Trophoblast cell (in vitro differentiated cells and primary cell): ENCODE measurements around the gene ACTN3.

Experiments used
- DNase-seq, 2 donors: peaks; one replicate each; pipeline ENCODE4 v3.0.0-alpha.2; 2016
- H2AFZ ChIP-seq: 2 replicates; pipeline ENCODE4 v1.6.1; 2013; ENCODE audit warnings: low read length, moderate library complexity, mild to moderate bottlenecking; ENCODE audit not compliant: insufficient read depth, poor library complexity
- H2AK5ac ChIP-seq: 2 replicates; pipeline ENCODE4 v1.6.1; 2013; ENCODE audit warnings: mild to moderate bottlenecking, low read length
- H2BK120ac ChIP-seq: 2 replicates; pipeline ENCODE4 v1.6.1; 2013; ENCODE audit warnings: low read length, mild to moderate bottlenecking, moderate library complexity; ENCODE audit not compliant: insufficient read depth, poor library complexity
- H2BK12ac ChIP-seq: 2 replicates; pipeline ENCODE4 v1.6.1; 2013; ENCODE audit warnings: mild to moderate bottlenecking, low read length, moderate library complexity
- H2BK5ac ChIP-seq: 2 replicates; pipeline ENCODE4 v1.6.1; 2013; ENCODE audit warnings: low read length, low read depth, moderate library complexity, mild to moderate bottlenecking; ENCODE audit not compliant: poor library complexity
- H3K14ac ChIP-seq: 2 replicates; pipeline ENCODE4 v1.6.1; 2013; ENCODE audit warnings: mild to moderate bottlenecking, low read length
- H3K18ac ChIP-seq: 2 replicates; pipeline ENCODE4 v1.6.1; 2013; ENCODE audit warnings: mild to moderate bottlenecking, low read length
- H3K23ac ChIP-seq: 2 replicates; pipeline ENCODE4 v1.6.1; 2013; ENCODE audit warnings: low read length
- H3K27ac ChIP-seq: 2 replicates; pipeline ENCODE4 v1.5.1; 2013; ENCODE audit warnings: low read depth, mild to moderate bottlenecking, inconsistent platforms, low read length, moderate library complexity
- H3K27me3 ChIP-seq: 2 replicates; pipeline ENCODE4 v1.6.1; 2013; ENCODE audit warnings: inconsistent platforms, mild to moderate bottlenecking, low read length, moderate library complexity; ENCODE audit not compliant: insufficient read depth
- H3K36me3 ChIP-seq, 2 experiments: 1 replicate in 1 of 2; 2 replicates in 1 of 2; pipeline ENCODE4 v1.6.1; 2013; ENCODE audit warnings: low read length in 2 of 2, mild to moderate bottlenecking in 2 of 2, moderate library complexity in 1 of 2; ENCODE audit not compliant: insufficient read depth in 2 of 2, control insufficient read depth in 1 of 2
- H3K4ac ChIP-seq: 2 replicates; pipeline ENCODE4 v1.6.1; 2013; ENCODE audit warnings: low read depth, mild to moderate bottlenecking, low read length, moderate library complexity
- H3K4me1 ChIP-seq, 2 experiments: 1 replicate in 1 of 2; 2 replicates in 1 of 2; pipeline ENCODE4 v1.6.1; 2013; ENCODE audit warnings: low read length in 2 of 2, mild to moderate bottlenecking in 2 of 2, moderate library complexity in 1 of 2; ENCODE audit not compliant: insufficient read depth in 2 of 2, control insufficient read depth in 1 of 2
- H3K4me2 ChIP-seq: 2 replicates; pipeline ENCODE4 v1.6.1; 2013; ENCODE audit warnings: inconsistent platforms, mild to moderate bottlenecking, low read length, moderate library complexity
- H3K4me3 ChIP-seq: 2 replicates; pipeline ENCODE4 v1.5.1; 2013; ENCODE audit warnings: mild to moderate bottlenecking, low read depth, low read length, inconsistent platforms
- H3K79me1 ChIP-seq: one replicate; pipeline ENCODE4 v1.6.1; 2013; ENCODE audit warnings: low read length
- H3K79me2 ChIP-seq: 2 replicates; pipeline ENCODE4 v1.6.1; 2013; ENCODE audit warnings: low read length, mild to moderate bottlenecking; ENCODE audit not compliant: control insufficient read depth, insufficient read depth, poor library complexity
- H3K9ac ChIP-seq: 2 replicates; pipeline ENCODE4 v1.6.1; 2013; ENCODE audit warnings: mild to moderate bottlenecking, low read length
- H3K9me3 ChIP-seq: 2 replicates; pipeline ENCODE4 v1.6.1; 2013; ENCODE audit warnings: low read depth, mild to moderate bottlenecking, control low read depth, inconsistent platforms, low read length; ENCODE audit not compliant: insufficient read depth
- H4K12ac ChIP-seq: 2 replicates; pipeline ENCODE4 v1.6.1; 2013; ENCODE audit warnings: low read depth, mild to moderate bottlenecking, low read length, moderate library complexity
- H4K8ac ChIP-seq: 2 replicates; pipeline ENCODE4 v1.6.1; 2013; ENCODE audit warnings: low read depth, mild to moderate bottlenecking, low read length, moderate library complexity
- H4K91ac ChIP-seq: one replicate; pipeline ENCODE4 v1.6.1; 2013; ENCODE audit warnings: low read depth, mild to moderate bottlenecking, low read length, moderate library complexity
- WGBS: extraction: QIAGEN DNeasy Blood & Tissue Kit; methylation state at CpG from one replicate; pipeline ENCODE4 v1.1.7; 2013; ENCODE audit warnings: missing lambda C conversion rate; ENCODE audit not compliant: insufficient read length, insufficient coverage; ENCODE audit errors: extremely low coverage; 5-methylcytosine and 5-hydroxymethylcytosine counted together

The ACTN3 gene

DNA sequence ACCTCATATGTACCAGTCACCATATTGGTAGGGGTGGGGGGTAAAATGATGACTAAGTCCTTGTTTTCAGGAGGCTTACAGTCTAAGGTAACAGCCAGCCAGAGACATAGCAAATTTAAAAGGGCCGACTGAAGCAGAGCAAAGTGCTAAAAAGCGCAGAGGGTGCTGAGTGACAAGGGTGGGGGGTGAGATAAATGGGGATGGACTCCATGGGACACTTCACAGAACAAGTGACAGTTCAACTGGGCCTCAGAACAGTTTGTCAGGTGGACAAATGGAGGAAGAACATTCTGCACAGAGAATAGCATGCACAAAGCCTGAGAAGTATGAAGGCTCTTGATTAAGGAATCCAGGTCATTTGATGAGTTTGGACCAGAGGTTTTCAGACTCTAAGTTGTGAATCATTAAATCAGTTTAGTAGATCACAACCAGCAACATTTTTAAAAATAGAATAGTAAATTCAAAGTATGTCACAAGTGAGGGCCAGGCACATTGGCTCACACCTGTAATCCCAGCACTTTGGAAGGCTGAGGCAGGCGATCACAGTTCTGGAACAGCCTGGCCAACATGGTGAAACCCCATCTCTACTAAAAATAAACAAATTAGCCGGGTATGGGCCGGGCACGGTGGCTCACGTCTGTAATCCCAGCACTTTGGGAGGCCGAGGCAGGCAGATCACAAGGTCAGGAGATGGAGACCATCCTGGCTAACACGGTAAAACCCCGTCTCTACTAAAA is 22.2 kb upstream of the ACTN3 start:
- no peak overlapping the region for H3K4ac ChIP-seq
- H3K27me3 ChIP-seq: no peaks in the 10 kb centered on the region
- H3K79me1 ChIP-seq: no peaks in the 10 kb centered on the region
- peaks cover 29 to 37% of the 10 kb centered on the region in 2 experiments for H3K36me3 ChIP-seq
- no peak overlapping the region for H3K14ac ChIP-seq
- H4K8ac ChIP-seq: no peak overlapping the region
- no peak overlapping the region for H4K12ac ChIP-seq
- no peak overlapping the region for H3K27ac ChIP-seq
- peaks cover 1% of the 10 kb centered on the region for H3K9me3 ChIP-seq
- DNase-seq: no peak
- WGBS: no CpG with 5 or more reads among the region's 10 CpGs
- H3K23ac ChIP-seq: no peak overlapping the region
- no peak overlapping the region for H2BK5ac ChIP-seq
- H2AFZ ChIP-seq: no peak overlapping the region
- no peaks in the 10 kb centered on the region for H3K79me2 ChIP-seq
- no peak overlapping the region for H2BK12ac ChIP-seq
- H2AK5ac ChIP-seq: no peak overlapping the region
- H3K4me2 ChIP-seq: no peak overlapping the region
- no peak overlapping the region for H2BK120ac ChIP-seq
- H3K4me3 ChIP-seq: no peak overlapping the region
- H3K9ac ChIP-seq: no peak overlapping the region
- no peak overlapping the region for H3K18ac ChIP-seq
- H4K91ac ChIP-seq: no peak overlapping the region
- no peaks in the 10 kb centered on the region for H3K4me1 ChIP-seq

DNA sequence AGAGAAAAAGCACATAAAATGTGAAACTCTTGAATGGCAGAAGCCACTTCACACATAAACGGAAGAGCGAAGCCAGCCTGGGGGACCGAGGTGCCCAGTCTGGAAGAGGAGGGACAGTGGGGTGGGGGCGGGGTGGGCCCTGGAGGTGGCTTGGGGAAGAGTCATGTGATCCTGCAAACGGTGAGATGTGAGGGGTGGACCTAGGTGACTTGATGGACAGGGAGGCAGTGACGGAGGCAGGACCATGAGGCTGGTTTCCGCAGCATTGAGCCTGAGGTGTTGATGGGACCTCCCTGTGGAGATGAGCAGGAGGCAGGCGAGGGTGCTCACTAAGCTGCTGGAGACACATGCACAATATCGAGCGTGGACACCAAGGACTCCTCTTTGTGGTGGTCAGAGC is 17.6 kb upstream of the ACTN3 start:
- Histone ChIP-seq H3K27ac (no peak overlapping the region), H3K79me2 (no peaks in the 10 kb centered on the region), H3K4me2 (no peak overlapping the region), H3K36me3 (peaks cover 18 to 34% of the 10 kb centered on the region in 2 experiments), H3K14ac (no peak overlapping the region), H2AFZ (no peak overlapping the region), H4K8ac (no peak overlapping the region), H3K4ac (no peak overlapping the region), H3K18ac (no peak overlapping the region), H2BK12ac (no peak overlapping the region), H2BK120ac (no peak overlapping the region), H4K12ac (no peak overlapping the region), H3K4me3 (no peak overlapping the region), H3K9ac (no peak overlapping the region), H2BK5ac (no peak overlapping the region), H3K79me1 (no peaks in the 10 kb centered on the region), H3K27me3 (no peaks in the 10 kb centered on the region), H2AK5ac (no peak overlapping the region), H3K23ac (no peak overlapping the region), H3K9me3 (peaks cover 3% of the 10 kb centered on the region), H3K4me1 (no peaks in the 10 kb centered on the region), H4K91ac (no peak overlapping the region)
- WGBS: no CpG with 5 or more reads among the region's 10 CpGs
- no peak for DNase-seq

DNA sequence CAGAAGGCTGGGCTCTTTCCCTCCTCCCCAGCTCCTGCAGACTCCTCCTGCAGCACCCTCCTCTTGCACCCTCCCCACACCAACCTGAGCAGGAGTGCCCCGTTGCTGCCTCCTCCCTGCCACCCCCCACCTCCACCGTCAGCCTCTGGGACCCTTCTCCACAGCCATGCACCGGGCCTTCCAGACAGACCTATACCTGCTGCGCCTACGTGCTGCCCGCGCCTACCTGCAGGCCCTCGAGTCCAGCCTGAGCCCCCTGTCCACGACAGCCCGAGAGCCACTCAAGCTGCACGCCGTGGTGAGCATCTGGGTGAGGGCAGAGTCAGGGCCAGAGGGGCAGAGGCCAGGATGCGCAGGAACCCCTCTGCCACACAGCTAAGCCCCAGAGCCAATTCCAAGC is 17.0 kb upstream of the ACTN3 start:
- no peak overlapping the region for H3K4ac ChIP-seq
- peaks cover 3% of the 10 kb centered on the region for H3K9me3 ChIP-seq
- no peak overlapping the region for H3K4me2 ChIP-seq
- no peak for DNase-seq
- H3K14ac ChIP-seq: no peak overlapping the region
- H2BK12ac ChIP-seq: no peak overlapping the region
- H3K79me2 ChIP-seq: no peaks in the 10 kb centered on the region
- H3K36me3 ChIP-seq: peaks cover 18 to 34% of the 10 kb centered on the region in 2 experiments
- no peak overlapping the region for H3K23ac ChIP-seq
- WGBS: no CpG with 5 or more reads among the region's 13 CpGs
- no peak overlapping the region for H3K18ac ChIP-seq
- no peaks in the 10 kb centered on the region for H3K27me3 ChIP-seq
- H2AFZ ChIP-seq: no peak overlapping the region
- no peaks in the 10 kb centered on the region for H3K4me1 ChIP-seq
- H3K4me3 ChIP-seq: no peak overlapping the region
- H2BK5ac ChIP-seq: no peak overlapping the region
- H3K27ac ChIP-seq: no peak overlapping the region
- no peak overlapping the region for H4K8ac ChIP-seq
- H4K91ac ChIP-seq: no peak overlapping the region
- no peak overlapping the region for H2BK120ac ChIP-seq
- no peak overlapping the region for H3K9ac ChIP-seq
- H4K12ac ChIP-seq: no peak overlapping the region
- no peaks in the 10 kb centered on the region for H3K79me1 ChIP-seq
- H2AK5ac ChIP-seq: no peak overlapping the region

DNA sequence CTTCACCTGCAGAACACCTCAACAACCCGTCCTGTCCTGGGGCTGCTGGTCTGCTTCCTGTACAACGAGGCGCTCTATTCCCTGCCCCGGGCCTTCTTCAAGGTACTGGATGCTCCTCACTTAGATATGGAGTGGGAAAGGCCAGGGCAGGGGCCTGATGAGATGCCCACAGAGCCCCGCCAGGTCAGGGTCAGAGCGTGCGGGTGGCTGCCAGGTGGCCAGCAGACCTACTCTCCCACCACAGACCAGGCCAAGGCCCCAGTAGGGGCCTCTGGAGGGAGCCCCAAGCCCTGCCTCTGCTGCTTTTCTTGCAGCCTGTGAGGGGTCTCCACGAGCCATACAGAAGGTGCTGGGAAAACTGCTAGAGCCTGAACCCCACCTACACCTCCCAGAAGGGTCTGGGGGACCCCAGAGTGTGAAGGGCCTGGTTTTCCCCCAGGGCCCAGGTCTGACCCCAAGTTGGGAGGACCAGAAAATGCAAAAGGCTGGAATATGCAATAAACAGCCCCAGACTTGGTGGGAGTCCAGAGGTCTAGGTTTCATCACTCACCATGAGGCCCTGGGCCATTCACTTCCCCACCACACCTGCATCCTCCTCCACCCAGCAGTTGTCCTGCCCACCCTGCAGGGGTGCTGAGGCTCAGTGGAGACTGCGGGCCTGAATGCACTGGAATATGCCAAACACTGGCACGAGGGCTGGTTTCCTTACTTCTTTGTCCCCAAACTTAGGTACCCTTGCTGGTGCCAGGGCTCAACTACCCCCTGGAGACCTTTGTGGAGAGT is 15.6 kb upstream of the ACTN3 start:
- DNase-seq: no peak
- H3K4me2 ChIP-seq: no peak overlapping the region
- H3K79me2 ChIP-seq: no peaks in the 10 kb centered on the region
- no peak overlapping the region for H4K8ac ChIP-seq
- no peak overlapping the region for H4K91ac ChIP-seq
- H2AFZ ChIP-seq: no peak overlapping the region
- no peak overlapping the region for H3K14ac ChIP-seq
- H2BK5ac ChIP-seq: no peak overlapping the region
- WGBS: no CpG with 5 or more reads among the region's 10 CpGs
- no peaks in the 10 kb centered on the region for H3K27me3 ChIP-seq
- no peak overlapping the region for H3K27ac ChIP-seq
- no peak overlapping the region for H2AK5ac ChIP-seq
- no peak overlapping the region for H4K12ac ChIP-seq
- H3K23ac ChIP-seq: no peak overlapping the region
- peaks cover 17 to 31% of the 10 kb centered on the region in 2 experiments for H3K36me3 ChIP-seq
- peaks cover 3% of the 10 kb centered on the region for H3K9me3 ChIP-seq
- H2BK120ac ChIP-seq: no peak overlapping the region
- H3K4me1 ChIP-seq: no peaks in the 10 kb centered on the region
- H3K4me3 ChIP-seq: no peak overlapping the region
- H3K18ac ChIP-seq: no peak overlapping the region
- H3K9ac ChIP-seq: no peak overlapping the region
- H3K79me1 ChIP-seq: no peaks in the 10 kb centered on the region
- no peak overlapping the region for H3K4ac ChIP-seq
- H2BK12ac ChIP-seq: no peak overlapping the region
